Caco-2 (cell line): ENCODE measurements around the gene CENPH. TPM values are rescaled to one million over a fixed set of nuclear protein-coding genes. Genes with fewer than 3 reads are reported as not detected.
A peak's percentile ranks its signal among the peaks of the same experiment; 100 is the strongest.

Experiments
- BruUV-seq: library from RNA; stranded (reverse); fragments of 400-500 nt; replicated peaks from 2 replicates; lab custom pipeline; 2021; lab: Mats Ljungman, UMichigan
- CTCF ChIA-PET: fragments of 300-600 bp; sonication (Branson Sonifier 250); formaldehyde crosslinking; loops from one replicate; lab custom pipeline; 2022; ENCODE audit warnings: antibody characterized with exemption; lab: Charles Lee
- POLR2A ChIA-PET: fragments of 300-600 bp; sonication (Branson Sonifier 250); formaldehyde crosslinking; loops from one replicate; lab custom pipeline; 2022; ENCODE audit warnings: antibody characterized with exemption; lab: Charles Lee
- DNase-seq, 2 experiments: peaks; one replicate each; pipeline versions ENCODE4 v3.0.0 to v3.0.0-alpha.2; 2020 to 2022
- H3K27me3 ChIP-seq: replicated peaks from 2 replicates; pipeline ENCODE4 v1.6.0; 2011; ENCODE audit warnings: low read length; ENCODE audit not compliant: control insufficient read depth, insufficient read depth
- H3K36me3 ChIP-seq: 2 replicates; pipeline ENCODE4 v1.5.1; 2011; ENCODE audit warnings: low read length; ENCODE audit not compliant: control insufficient read depth, insufficient read depth
- H3K4me1 ChIP-seq: fragments of 250-450 bp; sonication (Bioruptor Pico); 2 replicates; pipeline ENCODE4 v1.5.1; 2020; ENCODE audit warnings: mild to moderate bottlenecking
- H3K4me3 ChIP-seq: 2 replicates; pipeline ENCODE4 v1.5.1; 2011; ENCODE audit warnings: low read depth, mild to moderate bottlenecking, control low read depth, low read length
- H3K9me3 ChIP-seq: fragments of 250-450 bp; sonication (Bioruptor Pico); 2 replicates; pipeline ENCODE4 v1.5.1; 2020; ENCODE audit warnings: mild to moderate bottlenecking, moderate library complexity
- H3K27ac Mint-ChIP-seq: one replicate; pipeline ENCODE4 v1.8.0; 2022; ENCODE audit warnings: mixed read lengths; ENCODE audit not compliant: unreplicated experiment
- H3K27me3 Mint-ChIP-seq: one replicate; pipeline ENCODE4 v1.8.0; 2022; ENCODE audit warnings: mixed read lengths; ENCODE audit not compliant: insufficient read depth, unreplicated experiment
- H3K36me3 Mint-ChIP-seq: one replicate; pipeline ENCODE4 v1.8.0; 2022; ENCODE audit warnings: mild to moderate bottlenecking, mixed read lengths; ENCODE audit not compliant: insufficient read depth, unreplicated experiment
- H3K4me1 Mint-ChIP-seq: one replicate; pipeline ENCODE4 v1.8.0; 2022; ENCODE audit warnings: low read depth, mixed read lengths; ENCODE audit not compliant: unreplicated experiment
- H3K4me3 Mint-ChIP-seq: one replicate; pipeline ENCODE4 v1.8.0; 2022; ENCODE audit warnings: mild to moderate bottlenecking, moderate library complexity, mixed read lengths; ENCODE audit not compliant: unreplicated experiment
- H3K9me3 Mint-ChIP-seq: one replicate; pipeline ENCODE4 v1.8.0; 2022; ENCODE audit warnings: mixed read lengths; ENCODE audit not compliant: unreplicated experiment
- intact Hi-C: fragments of 100-400 bp; cut with micrococcal nuclease; formaldehyde crosslinking; loops from one replicate; pipeline ENCODE4 v1.10.0; 2022; ENCODE audit not compliant: unreplicated experiment
- total RNA-seq: library from RNA; stranded (reverse); gene quantifications from 2 replicates; pipeline ENCODE4 v1.2.3, GENCODE V29; 2022
- TF ChIP-seq, protein P1 (sequence below), 2 experiments: fragments of 200-600 bp in 1 of 2; IDR thresholded peaks; 1 replicate in 1 of 2; 2 replicates in 1 of 2; pipeline versions ENCODE4 v1.5.1 to v1.8.0; 2011 to 2022; ENCODE audit warnings: antibody characterized with exemption in 1 of 2, control low read depth in 1 of 2, inconsistent platforms in 1 of 2, low read depth in 1 of 2, low read length in 1 of 2, mild to moderate bottlenecking in 1 of 2, moderate library complexity in 1 of 2; ENCODE audit not compliant: insufficient read depth in 1 of 2, severe bottlenecking in 1 of 2, unreplicated experiment in 1 of 2

CENPH gene
- total RNA-seq, 1 experiment from 2014 or later = 30.2 TPM

DNA sequence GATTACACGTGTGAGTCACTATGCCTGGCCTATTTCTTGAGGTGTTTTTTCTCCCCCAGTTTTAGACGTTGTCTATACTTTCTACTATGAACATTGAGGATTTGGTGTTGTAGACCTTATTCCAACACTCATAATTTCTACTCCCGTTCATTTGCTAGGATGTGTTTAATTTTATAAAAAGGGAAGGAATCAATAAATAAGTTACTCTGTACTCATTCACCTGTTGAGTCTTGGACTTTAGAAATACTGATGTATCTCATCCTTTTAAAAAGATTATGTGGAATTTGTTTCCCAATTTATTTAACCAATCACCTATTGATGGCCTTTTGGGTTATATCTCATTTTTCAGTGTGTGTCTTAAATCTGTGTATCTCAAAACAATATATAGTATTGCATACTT, 48.5 kb downstream of the CENPH start:
- POLR2A ChIA-PET = interaction anchor here (0.7 kb wide), 1 partner anchor 26 kb away, joined by 3 read pairs; no protein-coding TSS in a partner anchor
- Mint-ChIP-seq H3K9me3 (no peaks in the 10 kb centered on the region), H3K27ac (peak overlapping the region; percentile 19), H3K4me1 (peaks cover 31% of the 10 kb centered on the region), H3K4me3 (peak overlapping the region; percentile 83), H3K27me3 (no peaks in the 10 kb centered on the region), H3K36me3 (peaks cover 74% of the 10 kb centered on the region)
- intact Hi-C loops = no loop called here
- no peaks in the 10 kb centered on the region for H3K27me3 ChIP-seq
- CTCF ChIA-PET = no interaction called here
- H3K4me1 ChIP-seq = peaks cover 28% of the 10 kb centered on the region
- BruUV-seq = no TSS peak
- H3K4me3 ChIP-seq = no peak overlapping the region
- no peaks in the 10 kb centered on the region; the same call in 1 of the 2 replicates for H3K36me3 ChIP-seq
- DNase-seq = no peak
- TF ChIP-seq, protein P1, sequence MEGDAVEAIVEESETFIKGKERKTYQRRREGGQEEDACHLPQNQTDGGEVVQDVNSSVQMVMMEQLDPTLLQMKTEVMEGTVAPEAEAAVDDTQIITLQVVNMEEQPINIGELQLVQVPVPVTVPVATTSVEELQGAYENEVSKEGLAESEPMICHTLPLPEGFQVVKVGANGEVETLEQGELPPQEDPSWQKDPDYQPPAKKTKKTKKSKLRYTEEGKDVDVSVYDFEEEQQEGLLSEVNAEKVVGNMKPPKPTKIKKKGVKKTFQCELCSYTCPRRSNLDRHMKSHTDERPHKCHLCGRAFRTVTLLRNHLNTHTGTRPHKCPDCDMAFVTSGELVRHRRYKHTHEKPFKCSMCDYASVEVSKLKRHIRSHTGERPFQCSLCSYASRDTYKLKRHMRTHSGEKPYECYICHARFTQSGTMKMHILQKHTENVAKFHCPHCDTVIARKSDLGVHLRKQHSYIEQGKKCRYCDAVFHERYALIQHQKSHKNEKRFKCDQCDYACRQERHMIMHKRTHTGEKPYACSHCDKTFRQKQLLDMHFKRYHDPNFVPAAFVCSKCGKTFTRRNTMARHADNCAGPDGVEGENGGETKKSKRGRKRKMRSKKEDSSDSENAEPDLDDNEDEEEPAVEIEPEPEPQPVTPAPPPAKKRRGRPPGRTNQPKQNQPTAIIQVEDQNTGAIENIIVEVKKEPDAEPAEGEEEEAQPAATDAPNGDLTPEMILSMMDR (IDR thresholded peaks at IDR 0.05; ENCODE audit: insufficient read depth in 1 of 2, low read depth in 1 of 2, low read length in 1 of 2, severe bottlenecking in 1 of 2, unreplicated experiment in 1 of 2) = no peak
- H3K9me3 ChIP-seq = no peaks in the 10 kb centered on the region

- no TSS peak for BruUV-seq
- CTCF ChIA-PET = no interaction called here
- Mint-ChIP-seq H3K4me1 (peaks cover 36% of the 10 kb centered on the region), H3K36me3 (peaks cover 79% of the 10 kb centered on the region), H3K27ac (peak overlapping the region; percentile 19), H3K9me3 (no peaks in the 10 kb centered on the region), H3K4me3 (no peak overlapping the region), H3K27me3 (no peaks in the 10 kb centered on the region)
- intact Hi-C loops = no loop called here
- Histone ChIP-seq H3K9me3 (no peaks in the 10 kb centered on the region), H3K27me3 (no peaks in the 10 kb centered on the region), H3K4me1 (peaks cover 25% of the 10 kb centered on the region), H3K36me3 (no peaks in the 10 kb centered on the region; the same call in 1 of the 2 replicates), H3K4me3 (no peak overlapping the region)
- POLR2A ChIA-PET = interaction anchor here (0.7 kb wide), 1 partner anchor 27 kb away, joined by 3 read pairs; no protein-coding TSS in a partner anchor
- TF ChIP-seq, protein P1 (IDR thresholded peaks at IDR 0.05; ENCODE audit: insufficient read depth in 1 of 2, low read depth in 1 of 2, low read length in 1 of 2, severe bottlenecking in 1 of 2, unreplicated experiment in 1 of 2) = no peak
- DNase-seq = no peak
Observed at GRCh38 chr5:69238760-69239251, 49.4 kb downstream of the CENPH start.

GRCh38 chr5:69242215-69242927, 53.0 kb downstream of the CENPH start:
- Mint-ChIP-seq H3K27ac (peak overlapping the region; percentile 60), H3K4me1 (peaks cover 27% of the 10 kb centered on the region), H3K4me3 (peak overlapping the region; percentile 38), H3K27me3 (no peaks in the 10 kb centered on the region), H3K9me3 (no peaks in the 10 kb centered on the region), H3K36me3 (peaks cover 85% of the 10 kb centered on the region)
- no peak overlapping the region for H3K4me3 ChIP-seq
- ChIA-PET CTCF (no interaction called here), POLR2A (no interaction called here)
- TF ChIP-seq, protein P1 (IDR thresholded peaks at IDR 0.05; ENCODE audit: insufficient read depth in 1 of 2, low read depth in 1 of 2, low read length in 1 of 2, severe bottlenecking in 1 of 2, unreplicated experiment in 1 of 2) = no peak
- no peak for DNase-seq
- no peaks in the 10 kb centered on the region for H3K27me3 ChIP-seq
- BruUV-seq = no TSS peak
- intact Hi-C loops = no loop called here
- H3K9me3 ChIP-seq = no peaks in the 10 kb centered on the region
- peaks cover 20% of the 10 kb centered on the region for H3K4me1 ChIP-seq
- H3K36me3 ChIP-seq = no peaks in the 10 kb centered on the region; the same call in 1 of the 2 replicates
